Panc1 (cell line): ENCODE results near the gene EFEMP1.

Experiments
- POLR2AphosphoS5 ChIP-seq: IDR thresholded peaks from 2 replicates; pipeline ENCODE4 v1.6.1; 2012; ENCODE audit warnings: mild to moderate bottlenecking, low read depth, low read length, moderate library complexity
- SIN3A ChIP-seq: IDR thresholded peaks from 2 replicates; pipeline ENCODE4 v1.6.1; 2012; ENCODE audit warnings: low read depth, mild to moderate bottlenecking, low read length, moderate library complexity, borderline replicate concordance; ENCODE audit not compliant: insufficient read depth
- TCF7L2 ChIP-seq: IDR thresholded peaks from 2 replicates; pipeline ENCODE4 v1.6.1; 2011; ENCODE audit warnings: mild to moderate bottlenecking, low read depth, low read length, inconsistent platforms
- TF ChIP-seq, protein P1 (sequence below): fragments of 450-650 bp; IDR thresholded peaks from 2 replicates; pipeline ENCODE4 v1.5.1; 2017; ENCODE audit warnings: mild to moderate bottlenecking
- TF ChIP-seq, protein P2 (sequence below), 2 experiments: IDR thresholded peaks; 2 replicates each; pipeline ENCODE4 v1.6.1; 2011 to 2012; ENCODE audit warnings: low read depth in 2 of 2, control low read depth in 1 of 2, low read length in 1 of 2, mild to moderate bottlenecking in 1 of 2, moderate library complexity in 1 of 2; ENCODE audit not compliant: insufficient read depth in 1 of 2

DNA sequence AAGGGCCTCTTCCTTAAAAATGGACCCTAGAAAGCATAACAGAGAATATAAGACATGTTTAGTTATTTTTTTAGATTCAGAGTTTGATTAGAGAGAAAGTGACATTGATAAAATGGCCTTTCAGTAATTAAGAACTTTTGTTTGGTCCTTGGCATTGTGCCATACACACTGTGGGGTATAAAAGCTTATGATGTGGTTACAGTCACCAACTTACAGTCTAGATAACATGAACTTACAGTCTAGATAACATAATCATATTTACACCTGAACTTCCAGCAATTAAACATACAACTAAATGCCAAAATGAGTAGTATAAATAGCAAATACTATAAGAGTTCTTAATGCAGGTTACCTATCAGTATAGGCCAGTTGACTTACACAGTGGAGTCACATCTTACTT lies 25.6 kb upstream of the EFEMP1 start:
- TF ChIP-seq, protein P1, sequence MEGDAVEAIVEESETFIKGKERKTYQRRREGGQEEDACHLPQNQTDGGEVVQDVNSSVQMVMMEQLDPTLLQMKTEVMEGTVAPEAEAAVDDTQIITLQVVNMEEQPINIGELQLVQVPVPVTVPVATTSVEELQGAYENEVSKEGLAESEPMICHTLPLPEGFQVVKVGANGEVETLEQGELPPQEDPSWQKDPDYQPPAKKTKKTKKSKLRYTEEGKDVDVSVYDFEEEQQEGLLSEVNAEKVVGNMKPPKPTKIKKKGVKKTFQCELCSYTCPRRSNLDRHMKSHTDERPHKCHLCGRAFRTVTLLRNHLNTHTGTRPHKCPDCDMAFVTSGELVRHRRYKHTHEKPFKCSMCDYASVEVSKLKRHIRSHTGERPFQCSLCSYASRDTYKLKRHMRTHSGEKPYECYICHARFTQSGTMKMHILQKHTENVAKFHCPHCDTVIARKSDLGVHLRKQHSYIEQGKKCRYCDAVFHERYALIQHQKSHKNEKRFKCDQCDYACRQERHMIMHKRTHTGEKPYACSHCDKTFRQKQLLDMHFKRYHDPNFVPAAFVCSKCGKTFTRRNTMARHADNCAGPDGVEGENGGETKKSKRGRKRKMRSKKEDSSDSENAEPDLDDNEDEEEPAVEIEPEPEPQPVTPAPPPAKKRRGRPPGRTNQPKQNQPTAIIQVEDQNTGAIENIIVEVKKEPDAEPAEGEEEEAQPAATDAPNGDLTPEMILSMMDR, result no peak
- TF ChIP-seq TCF7L2, result no peak
- TF ChIP-seq, protein P2, sequence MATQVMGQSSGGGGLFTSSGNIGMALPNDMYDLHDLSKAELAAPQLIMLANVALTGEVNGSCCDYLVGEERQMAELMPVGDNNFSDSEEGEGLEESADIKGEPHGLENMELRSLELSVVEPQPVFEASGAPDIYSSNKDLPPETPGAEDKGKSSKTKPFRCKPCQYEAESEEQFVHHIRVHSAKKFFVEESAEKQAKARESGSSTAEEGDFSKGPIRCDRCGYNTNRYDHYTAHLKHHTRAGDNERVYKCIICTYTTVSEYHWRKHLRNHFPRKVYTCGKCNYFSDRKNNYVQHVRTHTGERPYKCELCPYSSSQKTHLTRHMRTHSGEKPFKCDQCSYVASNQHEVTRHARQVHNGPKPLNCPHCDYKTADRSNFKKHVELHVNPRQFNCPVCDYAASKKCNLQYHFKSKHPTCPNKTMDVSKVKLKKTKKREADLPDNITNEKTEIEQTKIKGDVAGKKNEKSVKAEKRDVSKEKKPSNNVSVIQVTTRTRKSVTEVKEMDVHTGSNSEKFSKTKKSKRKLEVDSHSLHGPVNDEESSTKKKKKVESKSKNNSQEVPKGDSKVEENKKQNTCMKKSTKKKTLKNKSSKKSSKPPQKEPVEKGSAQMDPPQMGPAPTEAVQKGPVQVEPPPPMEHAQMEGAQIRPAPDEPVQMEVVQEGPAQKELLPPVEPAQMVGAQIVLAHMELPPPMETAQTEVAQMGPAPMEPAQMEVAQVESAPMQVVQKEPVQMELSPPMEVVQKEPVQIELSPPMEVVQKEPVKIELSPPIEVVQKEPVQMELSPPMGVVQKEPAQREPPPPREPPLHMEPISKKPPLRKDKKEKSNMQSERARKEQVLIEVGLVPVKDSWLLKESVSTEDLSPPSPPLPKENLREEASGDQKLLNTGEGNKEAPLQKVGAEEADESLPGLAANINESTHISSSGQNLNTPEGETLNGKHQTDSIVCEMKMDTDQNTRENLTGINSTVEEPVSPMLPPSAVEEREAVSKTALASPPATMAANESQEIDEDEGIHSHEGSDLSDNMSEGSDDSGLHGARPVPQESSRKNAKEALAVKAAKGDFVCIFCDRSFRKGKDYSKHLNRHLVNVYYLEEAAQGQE (IDR thresholded peaks at IDR 0.05; ENCODE audit: insufficient read depth in 1 of 2, low read depth in 2 of 2, low read length in 1 of 2), result no peak
- no peak for TF ChIP-seq SIN3A
- no peak for TF ChIP-seq POLR2AphosphoS5
